ENCODE data around the gene GPD2. TPM values are rescaled to one million over a fixed set of nuclear protein-coding genes. Genes with fewer than 3 reads are reported as not detected.

The GPD2 gene
- total and polyA plus RNA-seq, 2 of the 8 experiments (the other 6 are each of a cell fraction or from before 2014, with no cell fraction given): 8.4 to 43.1 TPM

- Histone ChIP-seq H4K20me1 (replicated peaks in 1 of 2; ENCODE audit: control insufficient read depth in 1 of 2, insufficient read depth in 2 of 2, low read length in 2 of 2) (no peaks in the 10 kb centered on the region), H4K5ac (ENCODE audit: insufficient read length, low read depth, low read length) (no peak overlapping the region), H3K79me2 (ENCODE audit: control insufficient read depth in 1 of 2, insufficient read depth in 2 of 2, low read length in 2 of 2) (no peaks in the 10 kb centered on the region), H3K56ac (replicated peaks; ENCODE audit: insufficient read length, low read depth, low read length) (no peak overlapping the region), H2BK15ac (ENCODE audit: low read length) (no peak overlapping the region), H3K79me1 (ENCODE audit: low read depth, low read length) (no peaks in the 10 kb centered on the region), H3K9ac (replicated peaks in 1 of 4; ENCODE audit: extremely low read depth in 1 of 4, low read depth in 3 of 4, low read length in 3 of 4) (no peak overlapping the region), H4K8ac (ENCODE audit: extremely low read depth, insufficient read depth, low read length) (no peak overlapping the region), H4K91ac (replicated peaks; ENCODE audit: insufficient read length, low read length) (no peak overlapping the region), H3K14ac (ENCODE audit: insufficient read length) (no peak overlapping the region), H3K18ac (ENCODE audit: extremely low read depth, low read length) (no peak overlapping the region), H3K36me3 (ENCODE audit: control insufficient read depth in 2 of 4, insufficient read depth in 4 of 4, low read length in 3 of 4) (no peaks in the 10 kb centered on the region; a peak in 1 of 8 replicates), H3K23me2 (ENCODE audit: low read depth, low read length) (peaks cover 3% of the 10 kb centered on the region; the same call in 1 of the 2 replicates), H3K27me3 (replicated peaks in 1 of 4; ENCODE audit: control insufficient read depth in 3 of 4, extremely low read depth in 1 of 4, insufficient read depth in 3 of 4, low read length in 3 of 4) (no peaks in the 10 kb centered on the region; a peak in 1 of 7 replicates), H3K27ac (ENCODE audit: low read depth, low read length) (no peak overlapping the region), H3K4ac (replicated peaks; ENCODE audit: insufficient read length, low read depth, low read length) (no peak overlapping the region), H3K4me3 (ENCODE audit: extremely low read depth in 1 of 4, insufficient read depth in 2 of 4, low read depth in 3 of 4, low read length in 4 of 4) (no peak overlapping the region), H2BK12ac (ENCODE audit: low read depth, low read length) (no peak overlapping the region), H2AFZ (ENCODE audit: low read length) (no peak overlapping the region), H2BK120ac (replicated peaks; ENCODE audit: low read depth, low read length) (no peak overlapping the region), H2BK20ac (ENCODE audit: low read length) (0 out of 2 replicates have a peak overlapping the region, but pooled peaks have one; percentile 28), H3K4me2 (ENCODE audit: insufficient read depth in 1 of 2, low read depth in 2 of 2, low read length in 2 of 2) (no peak overlapping the region), H2AK5ac (ENCODE audit: low read depth, low read length) (no peak overlapping the region), H3K9me3 (ENCODE audit: insufficient read depth in 2 of 2, low read depth in 1 of 2, low read length in 1 of 2) (0 out of 4 replicates have a peak, but pooled peaks cover 0 to 3% of the 10 kb centered on the region in 2 experiments), H2BK5ac (ENCODE audit: low read depth, low read length) (no peak overlapping the region), H3K23ac (ENCODE audit: insufficient read length) (no peak overlapping the region), H3K4me1 (replicated peaks in 1 of 4; ENCODE audit: control insufficient read depth in 3 of 4, insufficient read depth in 4 of 4, low read length in 3 of 4) (peaks cover 0 to 6% (median 2%) of the 10 kb centered on the region in 4 experiments; a peak in 2 of 7 replicates)
- TF ChIP-seq SP2 (IDR thresholded peaks at IDR 0.05; ENCODE audit: low read length): no peak
- TF ChIP-seq RXRA (IDR thresholded peaks at IDR 0.05; ENCODE audit: insufficient read depth, low read depth, low read length): no peak
- no peak for TF ChIP-seq SAP30 (IDR thresholded peaks at IDR 0.05; ENCODE audit: insufficient read depth, insufficient replicate concordance, low read length)
- TF ChIP-seq CTBP2 (IDR thresholded peaks at IDR 0.05; ENCODE audit: borderline replicate concordance, insufficient read depth, insufficient read length, low read length): no peak
- TF ChIP-seq CTCF (IDR thresholded peaks at IDR 0.05; ENCODE audit: control extremely low read depth in 1 of 3, insufficient read depth in 1 of 3, low read depth in 1 of 3, low read length in 3 of 3): no peak
- TF ChIP-seq JUN (IDR thresholded peaks at IDR 0.05; ENCODE audit: low read depth, low read length): no peak
- ChIA-PET CTCF (ENCODE audit: partially characterized antibody) (interaction anchor here (1.2 to 1.5 kb wide), 2 partner anchors 12 to 15 kb away, joined by 3 read pairs; no protein-coding TSS in a partner anchor), POLR2A (ENCODE audit: partially characterized antibody) (no interaction called here)
- 92% methylated on average over 3 of the region's 3 CpGs; no CpG with 5 or more reads in 1 of the 2 experiments for WGBS, 2 experiments (ENCODE audit: extremely low coverage in 1 of 2, insufficient coverage in 1 of 2, insufficient read length in 1 of 2, insufficient replicate concordance in 2 of 2, low coverage in 1 of 2, low lambda C conversion rate in 2 of 2, missing lambda C conversion rate in 1 of 2)
- DNase-seq (ENCODE audit: low read depth in 1 of 2, low spot score in 2 of 2): no peak
- no peak for FAIRE-seq
These were observed 199.5 kb downstream of the GPD2 start for GRCh38 chr2:156635646-156636045.

Data from H1 (cell line).